Measurements from ENCODE around the gene MTUS2. TPM values are rescaled to one million over a fixed set of nuclear protein-coding genes. Genes with fewer than 3 reads are reported as not detected.

MTUS2 gene
- total and polyA plus RNA-seq, 10 donors, result 0.20 to 3.2 (median 0.85) TPM

DNA sequence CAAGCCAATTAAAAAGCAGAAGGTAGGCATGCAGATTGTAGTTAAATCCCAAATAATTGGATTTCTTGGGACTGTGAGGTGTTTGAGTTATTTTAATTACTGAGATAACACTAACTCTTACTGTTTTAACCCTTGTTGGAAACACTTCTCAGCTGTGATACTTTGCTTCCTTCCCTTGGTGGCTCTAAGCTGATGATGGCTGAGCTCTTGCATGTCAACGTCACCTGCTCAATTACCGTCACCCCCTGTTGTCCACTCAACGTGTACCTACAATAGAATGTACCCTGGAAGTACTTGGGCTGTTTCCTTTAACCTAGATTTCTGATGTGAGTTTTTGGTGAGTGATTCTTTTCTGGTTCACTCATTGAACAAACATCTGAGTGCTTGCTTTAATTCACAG, 471.9 kb downstream of the MTUS2 start:
- Histone ChIP-seq H3K4me1 (no peaks in the 10 kb centered on the region), H3K36me3 (no peaks in the 10 kb centered on the region), H3K27me3 (replicated peaks in 1 of 7) (no peaks in the 10 kb centered on the region), H3K27ac (no peak overlapping the region), H3K9me3 (peaks cover 0 to 8% (median 0%) of the 10 kb centered on the region in 8 donors), H3K4me3 (no peak overlapping the region)
- no peak for DNase-seq
- intact Hi-C loops (cut with DNase I; ENCODE audit: low total_unique reads), result no loop called here
- TF ChIP-seq POLR2A (IDR thresholded peaks at IDR 0.05), result no peak
- TF ChIP-seq, protein P1, sequence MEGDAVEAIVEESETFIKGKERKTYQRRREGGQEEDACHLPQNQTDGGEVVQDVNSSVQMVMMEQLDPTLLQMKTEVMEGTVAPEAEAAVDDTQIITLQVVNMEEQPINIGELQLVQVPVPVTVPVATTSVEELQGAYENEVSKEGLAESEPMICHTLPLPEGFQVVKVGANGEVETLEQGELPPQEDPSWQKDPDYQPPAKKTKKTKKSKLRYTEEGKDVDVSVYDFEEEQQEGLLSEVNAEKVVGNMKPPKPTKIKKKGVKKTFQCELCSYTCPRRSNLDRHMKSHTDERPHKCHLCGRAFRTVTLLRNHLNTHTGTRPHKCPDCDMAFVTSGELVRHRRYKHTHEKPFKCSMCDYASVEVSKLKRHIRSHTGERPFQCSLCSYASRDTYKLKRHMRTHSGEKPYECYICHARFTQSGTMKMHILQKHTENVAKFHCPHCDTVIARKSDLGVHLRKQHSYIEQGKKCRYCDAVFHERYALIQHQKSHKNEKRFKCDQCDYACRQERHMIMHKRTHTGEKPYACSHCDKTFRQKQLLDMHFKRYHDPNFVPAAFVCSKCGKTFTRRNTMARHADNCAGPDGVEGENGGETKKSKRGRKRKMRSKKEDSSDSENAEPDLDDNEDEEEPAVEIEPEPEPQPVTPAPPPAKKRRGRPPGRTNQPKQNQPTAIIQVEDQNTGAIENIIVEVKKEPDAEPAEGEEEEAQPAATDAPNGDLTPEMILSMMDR (IDR thresholded peaks at IDR 0.05 in 8 of 11, conservative IDR thresholded peaks at IDR 0.05 in 3 of 11), result no peak
- no peak for TF ChIP-seq POLR2AphosphoS5 (IDR thresholded peaks at IDR 0.05)
- WGBS, 5 donors, result 63 to 81% (median 71%) methylated on average over 3 of the region's 3 CpGs

GRCh38 chr13:29294821-29295220, 474.7 kb downstream of the MTUS2 start:
- Histone ChIP-seq H3K27ac (no peak overlapping the region), H3K9me3 (peaks cover 0 to 8% (median 0%) of the 10 kb centered on the region in 8 donors), H3K4me3 (no peak overlapping the region), H3K4me1 (no peaks in the 10 kb centered on the region), H3K27me3 (replicated peaks in 1 of 7) (no peaks in the 10 kb centered on the region), H3K36me3 (no peaks in the 10 kb centered on the region)
- TF ChIP-seq POLR2AphosphoS5 (IDR thresholded peaks at IDR 0.05) (no peak), POLR2A (IDR thresholded peaks at IDR 0.05) (no peak)
- TF ChIP-seq, protein P1 (IDR thresholded peaks at IDR 0.05 in 8 of 11, conservative IDR thresholded peaks at IDR 0.05 in 3 of 11), result no peak
- intact Hi-C loops (cut with DNase I; ENCODE audit: low total_unique reads), result no loop called here
- 0 to 52% (median 30%) methylated on average over 1 of the region's 1 CpG for WGBS, 5 donors
- no peak for DNase-seq

- Histone ChIP-seq H3K4me1 (no peaks in the 10 kb centered on the region), H3K36me3 (no peaks in the 10 kb centered on the region), H3K9me3 (peaks cover 2 to 40% (median 29%) of the 10 kb centered on the region in 8 donors), H3K27me3 (replicated peaks in 1 of 7) (peaks cover 0 to 13% (median 0%) of the 10 kb centered on the region in 7 donors), H3K27ac (no peak overlapping the region), H3K4me3 (no peak overlapping the region)
- intact Hi-C loops (cut with DNase I; ENCODE audit: low total_unique reads), result no loop called here
- no peak for DNase-seq
- WGBS, 5 donors, result 45 to 83% (median 59%) methylated on average over 1 of the region's 1 CpG
- TF ChIP-seq POLR2AphosphoS5 (IDR thresholded peaks at IDR 0.05) (no peak), POLR2A (IDR thresholded peaks at IDR 0.05) (no peak)
- TF ChIP-seq, protein P1 (IDR thresholded peaks at IDR 0.05 in 8 of 11, conservative IDR thresholded peaks at IDR 0.05 in 3 of 11), result no peak
Observed at GRCh38 chr13:29301027-29301426, 480.9 kb downstream of the MTUS2 start.

DNA sequence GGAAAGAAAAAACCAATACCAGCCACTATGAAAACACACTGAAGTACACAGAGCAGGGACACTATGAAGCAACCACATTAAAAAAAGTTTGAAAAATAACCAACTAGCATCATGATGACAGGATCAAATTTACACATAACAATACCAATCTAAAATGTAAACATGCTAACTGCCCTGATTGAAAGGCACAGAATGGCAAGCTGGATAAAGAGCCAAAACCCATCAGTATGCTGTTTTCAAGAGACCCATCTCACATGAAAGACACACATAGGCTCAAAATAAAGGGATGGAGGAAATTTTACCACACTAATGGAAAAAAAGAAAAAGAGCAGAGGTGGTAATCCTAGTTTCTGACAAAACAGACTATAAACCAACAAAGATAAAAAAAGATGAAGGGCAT, 484.0 kb downstream of the MTUS2 start:
- no peaks in the 10 kb centered on the region for H3K4me1 ChIP-seq
- no peak for TF ChIP-seq POLR2A (IDR thresholded peaks at IDR 0.05)
- TF ChIP-seq POLR2AphosphoS5 (IDR thresholded peaks at IDR 0.05), result no peak
- TF ChIP-seq, protein P1 (IDR thresholded peaks at IDR 0.05 in 8 of 11, conservative IDR thresholded peaks at IDR 0.05 in 3 of 11), result no peak
- H3K4me3 ChIP-seq, result no peak overlapping the region
- H3K9me3 ChIP-seq, result peaks cover 2 to 61% (median 46%) of the 10 kb centered on the region in 8 donors
- no peak for DNase-seq
- peaks cover 0 to 13% (median 0%) of the 10 kb centered on the region in 7 donors for H3K27me3 ChIP-seq (replicated peaks in 1 of 7)
- intact Hi-C loops (cut with DNase I; ENCODE audit: low total_unique reads), result no loop called here
- no peak overlapping the region for H3K27ac ChIP-seq
- no peaks in the 10 kb centered on the region for H3K36me3 ChIP-seq
